SK-N-MC (cell line): ENCODE data around the gene SF3A1.

ENCODE experiments used
- EZH2 ChIP-seq: fragments of 200-600 bp; sonication (generic); IDR thresholded peaks from one replicate; pipeline ENCODE4 v1.6.1; 2017; ENCODE audit warnings: antibody characterized with exemption
- POLR2AphosphoS5 ChIP-seq: IDR thresholded peaks from 2 replicates; pipeline ENCODE4 v1.6.1; 2012; ENCODE audit warnings: mild to moderate bottlenecking, low read depth, low read length, borderline replicate concordance

- TF ChIP-seq EZH2 (no peak), POLR2AphosphoS5 (no peak)
These were observed 52.0 kb downstream of the SF3A1 start for GRCh38 chr22:30304495-30305244.
